Measurements from ENCODE around the gene CCDC93. TPM values are rescaled to one million over a fixed set of nuclear protein-coding genes. Genes with fewer than 3 reads are reported as not detected.

The CCDC93 gene, protein sequence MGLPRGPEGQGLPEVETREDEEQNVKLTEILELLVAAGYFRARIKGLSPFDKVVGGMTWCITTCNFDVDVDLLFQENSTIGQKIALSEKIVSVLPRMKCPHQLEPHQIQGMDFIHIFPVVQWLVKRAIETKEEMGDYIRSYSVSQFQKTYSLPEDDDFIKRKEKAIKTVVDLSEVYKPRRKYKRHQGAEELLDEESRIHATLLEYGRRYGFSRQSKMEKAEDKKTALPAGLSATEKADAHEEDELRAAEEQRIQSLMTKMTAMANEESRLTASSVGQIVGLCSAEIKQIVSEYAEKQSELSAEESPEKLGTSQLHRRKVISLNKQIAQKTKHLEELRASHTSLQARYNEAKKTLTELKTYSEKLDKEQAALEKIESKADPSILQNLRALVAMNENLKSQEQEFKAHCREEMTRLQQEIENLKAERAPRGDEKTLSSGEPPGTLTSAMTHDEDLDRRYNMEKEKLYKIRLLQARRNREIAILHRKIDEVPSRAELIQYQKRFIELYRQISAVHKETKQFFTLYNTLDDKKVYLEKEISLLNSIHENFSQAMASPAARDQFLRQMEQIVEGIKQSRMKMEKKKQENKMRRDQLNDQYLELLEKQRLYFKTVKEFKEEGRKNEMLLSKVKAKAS
- 23.9 and 30.5 TPM in 2 replicates for total RNA-seq (ENCODE audit: low replicate concordance)

DNA sequence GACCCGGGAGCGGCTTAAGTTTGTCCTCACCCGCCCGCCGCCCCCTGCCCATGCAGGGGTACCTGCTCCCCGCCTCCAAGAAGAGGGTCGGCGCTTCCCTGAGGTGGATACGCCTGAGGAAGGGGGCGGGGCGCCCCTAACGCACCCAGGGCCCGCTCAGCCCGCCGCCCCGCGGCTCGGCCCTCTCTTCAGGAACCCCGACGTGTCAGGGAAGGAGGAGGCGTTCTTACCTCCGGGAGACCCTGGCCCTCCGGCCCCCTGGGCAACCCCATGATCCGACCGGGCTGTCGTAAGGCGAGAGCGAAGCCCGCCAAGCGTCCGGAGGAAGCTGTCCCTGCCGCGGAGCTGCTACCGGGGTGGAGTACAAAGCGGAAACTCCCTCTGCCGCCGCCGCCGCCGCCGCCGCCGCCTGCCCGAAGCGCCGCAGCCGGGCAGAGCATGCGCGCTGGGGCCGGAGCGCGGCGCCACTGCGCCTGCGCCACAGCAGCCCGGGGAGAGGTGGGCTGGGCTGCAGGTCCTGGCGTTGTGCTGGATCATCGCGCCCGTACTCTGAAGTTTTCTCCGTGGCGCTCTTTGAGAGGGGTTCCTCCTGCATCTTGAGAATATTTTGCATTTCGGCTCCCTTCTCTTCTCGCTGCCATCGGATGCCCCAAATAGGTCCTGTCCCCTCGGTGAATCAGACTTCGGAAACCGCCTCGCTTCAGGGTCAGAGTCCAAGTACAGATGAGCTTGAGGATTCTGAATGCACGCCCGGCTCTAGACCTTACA, at the start of gene CCDC93:
Gene CCDC93, minus strand, starts transcription at position 347 of the 768 bp plus-strand sequence. Its CDS starts 75 bp downstream, at position 272.
- H3K4me3 ChIP-seq (ENCODE audit: low read depth, low read length): peak within 1 kb of the TSS; percentile 92
- peak; percentile 78 for DNase-seq (ENCODE audit: low read depth)
- TF ChIP-seq, protein P1, sequence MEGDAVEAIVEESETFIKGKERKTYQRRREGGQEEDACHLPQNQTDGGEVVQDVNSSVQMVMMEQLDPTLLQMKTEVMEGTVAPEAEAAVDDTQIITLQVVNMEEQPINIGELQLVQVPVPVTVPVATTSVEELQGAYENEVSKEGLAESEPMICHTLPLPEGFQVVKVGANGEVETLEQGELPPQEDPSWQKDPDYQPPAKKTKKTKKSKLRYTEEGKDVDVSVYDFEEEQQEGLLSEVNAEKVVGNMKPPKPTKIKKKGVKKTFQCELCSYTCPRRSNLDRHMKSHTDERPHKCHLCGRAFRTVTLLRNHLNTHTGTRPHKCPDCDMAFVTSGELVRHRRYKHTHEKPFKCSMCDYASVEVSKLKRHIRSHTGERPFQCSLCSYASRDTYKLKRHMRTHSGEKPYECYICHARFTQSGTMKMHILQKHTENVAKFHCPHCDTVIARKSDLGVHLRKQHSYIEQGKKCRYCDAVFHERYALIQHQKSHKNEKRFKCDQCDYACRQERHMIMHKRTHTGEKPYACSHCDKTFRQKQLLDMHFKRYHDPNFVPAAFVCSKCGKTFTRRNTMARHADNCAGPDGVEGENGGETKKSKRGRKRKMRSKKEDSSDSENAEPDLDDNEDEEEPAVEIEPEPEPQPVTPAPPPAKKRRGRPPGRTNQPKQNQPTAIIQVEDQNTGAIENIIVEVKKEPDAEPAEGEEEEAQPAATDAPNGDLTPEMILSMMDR (IDR thresholded peaks at IDR 0.05; ENCODE audit: insufficient read depth, low read length): no peak

DNA sequence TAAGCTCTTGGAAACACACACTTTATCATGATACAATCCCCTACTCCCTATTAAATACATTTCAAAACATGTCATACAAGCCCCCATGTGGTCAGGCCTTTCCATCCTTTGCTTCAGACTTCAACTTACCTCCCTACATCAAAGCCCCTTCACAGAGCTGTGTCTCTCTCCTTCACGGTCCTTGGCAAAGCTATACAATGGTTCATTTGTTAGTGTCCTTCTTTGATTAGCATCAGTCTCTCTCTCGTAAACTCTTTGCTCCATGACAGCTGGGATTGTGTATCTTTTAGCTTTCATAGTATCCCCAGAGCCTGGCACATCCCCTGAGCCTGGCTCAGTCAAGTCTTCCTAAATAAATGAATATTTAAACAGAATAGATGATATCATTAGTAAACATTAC, 48.8 kb upstream of the CCDC93 start:
- H3K4me3 ChIP-seq (ENCODE audit: low read depth, low read length): no peak overlapping the region
- no peak for DNase-seq (ENCODE audit: low read depth)
- TF ChIP-seq, protein P1 (IDR thresholded peaks at IDR 0.05; ENCODE audit: insufficient read depth, low read length): no peak

DNA sequence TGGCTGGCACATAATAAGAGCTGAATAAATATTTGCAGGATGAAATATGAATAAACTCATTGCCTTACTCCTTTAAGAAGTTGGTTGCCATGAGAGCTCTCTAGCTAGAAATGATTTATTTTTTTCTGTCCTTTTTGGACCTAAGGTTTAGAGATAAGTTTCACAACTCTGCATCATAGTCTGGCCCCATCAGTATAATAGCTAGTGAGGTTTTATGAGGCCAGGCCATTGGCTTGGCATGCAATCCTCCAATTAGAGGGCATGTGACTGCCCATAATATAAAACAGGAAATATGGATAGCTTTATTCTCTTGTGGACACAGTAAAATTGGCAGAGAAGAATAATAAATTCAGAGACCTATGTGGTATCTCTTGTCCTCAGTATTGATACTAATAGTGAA, 48.2 kb upstream of the CCDC93 start:
- TF ChIP-seq, protein P1 (IDR thresholded peaks at IDR 0.05; ENCODE audit: insufficient read depth, low read length): no peak
- peak; percentile 66 for DNase-seq (ENCODE audit: low read depth)
- H3K4me3 ChIP-seq (ENCODE audit: low read depth, low read length): no peak overlapping the region

DNA sequence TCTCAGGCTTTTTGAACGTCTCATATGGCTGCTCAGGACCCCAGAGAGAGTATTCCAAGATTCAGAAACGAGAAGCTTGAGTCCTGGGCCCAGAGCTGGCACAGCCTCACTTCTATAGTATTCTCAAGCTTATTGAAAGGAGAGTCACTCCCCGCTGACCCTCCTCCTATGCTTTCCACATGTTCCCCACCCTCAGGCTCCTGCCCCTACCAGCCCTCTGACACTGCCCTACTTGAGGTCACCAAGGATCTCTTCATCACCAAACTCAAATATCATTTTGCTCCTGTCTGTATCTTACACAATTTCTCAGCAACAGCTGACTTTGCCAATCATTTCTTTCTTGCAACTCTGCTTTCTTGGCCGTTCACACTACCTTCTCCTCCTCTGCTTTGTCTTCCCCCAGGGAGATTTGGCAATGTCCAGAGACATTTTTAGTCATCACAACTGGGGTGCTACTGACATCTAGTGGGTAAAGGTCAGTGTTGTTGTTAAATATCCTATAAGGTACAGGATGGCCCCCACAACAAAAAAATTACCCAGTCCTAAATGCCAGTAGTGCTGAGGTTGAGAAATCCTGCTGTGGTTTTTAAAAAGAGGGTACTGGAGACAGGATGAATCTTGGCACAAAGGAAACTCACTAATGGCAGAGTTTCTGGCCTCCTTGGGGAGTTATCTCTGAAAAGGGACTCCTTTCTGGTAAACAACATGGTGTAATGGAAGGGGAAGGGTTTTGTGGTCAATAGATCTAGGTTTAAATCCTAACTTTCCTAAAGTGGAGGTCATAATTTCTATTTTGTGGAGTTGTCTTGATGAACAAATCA, 47.5 kb upstream of the CCDC93 start:
- TF ChIP-seq, protein P1 (IDR thresholded peaks at IDR 0.05; ENCODE audit: insufficient read depth, low read length): peak; percentile 56
- no peak overlapping the region for H3K4me3 ChIP-seq (ENCODE audit: low read depth, low read length)
- peak; percentile 82 for DNase-seq (ENCODE audit: low read depth)

DNA sequence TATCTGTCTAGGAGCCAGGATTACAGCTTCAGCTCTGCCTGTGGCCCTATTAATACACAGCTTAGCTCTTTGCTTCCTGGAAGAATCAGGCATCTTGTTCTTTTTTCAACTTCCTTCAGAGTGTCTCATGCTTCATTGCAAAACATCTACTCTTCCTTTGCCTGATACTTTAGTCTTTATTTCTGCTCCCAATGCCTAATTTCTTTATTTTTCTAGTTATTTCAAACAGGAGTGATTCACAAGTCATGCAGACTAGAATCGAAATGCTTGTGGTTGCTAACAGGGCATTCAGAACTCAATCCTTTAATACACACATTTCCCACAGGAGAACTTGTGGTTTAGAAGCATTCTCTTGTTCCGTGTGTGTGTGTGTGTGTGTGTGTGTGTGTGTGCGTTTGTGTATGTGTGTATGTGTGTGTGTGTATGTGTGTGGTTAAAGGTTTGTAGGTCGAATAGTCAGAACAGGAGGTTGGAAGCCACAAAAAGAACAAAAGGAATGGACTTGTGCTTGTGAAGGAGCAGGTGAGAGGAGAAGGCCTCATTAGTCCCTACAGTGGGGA, 46.1 kb upstream of the CCDC93 start:
- TF ChIP-seq, protein P1 (IDR thresholded peaks at IDR 0.05; ENCODE audit: insufficient read depth, low read length): no peak
- no peak overlapping the region for H3K4me3 ChIP-seq (ENCODE audit: low read depth, low read length)
- peak; percentile 84 for DNase-seq (ENCODE audit: low read depth)

DNA sequence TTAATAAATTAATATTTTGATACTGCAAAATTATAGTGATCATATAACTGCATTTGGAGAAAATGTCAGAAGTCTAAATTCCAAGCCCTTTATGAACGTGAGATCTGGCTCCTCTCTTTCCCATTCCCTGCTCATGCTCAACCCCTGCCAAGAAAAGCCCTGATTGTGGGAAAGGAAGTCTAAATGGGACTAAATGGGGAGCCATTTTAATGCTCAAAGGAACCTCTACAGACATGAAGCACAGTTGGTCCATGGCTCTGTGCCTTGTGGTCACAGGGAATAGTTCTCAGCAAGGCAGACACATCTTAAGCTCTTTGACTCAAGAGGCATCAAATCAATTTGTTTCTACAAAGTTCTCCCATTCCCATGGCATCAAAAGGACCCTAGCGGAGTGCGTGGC, 45.1 kb upstream of the CCDC93 start:
- H3K4me3 ChIP-seq (ENCODE audit: low read depth, low read length): no peak overlapping the region
- TF ChIP-seq, protein P1 (IDR thresholded peaks at IDR 0.05; ENCODE audit: insufficient read depth, low read length): no peak
- no peak for DNase-seq (ENCODE audit: low read depth)

Data from fibroblast of the aortic adventitia (primary cell).